Endothelial cell of umbilical vein (primary cell): ENCODE measurements around the gene ZNF597.

ENCODE experiments used
- CTCF ChIP-seq, 2 donors: IDR thresholded peaks; 1 replicate in 1 of 2; 2 replicates in 1 of 2; pipeline ENCODE4 v1.5.1; 2011; ENCODE audit warnings: low read length in 2 of 2, mild to moderate bottlenecking in 2 of 2, moderate library complexity in 2 of 2, control low read depth in 1 of 2, inconsistent platforms in 1 of 2, low read depth in 1 of 2; ENCODE audit not compliant: insufficient read depth in 1 of 2; ENCODE audit errors: extremely low read depth in 1 of 2
- EZH2 ChIP-seq: IDR thresholded peaks from 2 replicates; pipeline ENCODE4 v1.6.1; 2012; ENCODE audit warnings: borderline replicate concordance, low read depth, mild to moderate bottlenecking, moderate library complexity, low read length, inconsistent platforms; ENCODE audit not compliant: severe bottlenecking
- GATA2 ChIP-seq: IDR thresholded peaks from 2 replicates; pipeline ENCODE4 v1.7.0; 2011; ENCODE audit warnings: low read depth, mild to moderate bottlenecking, moderate library complexity, mixed read lengths, low read length; ENCODE audit not compliant: insufficient read length, insufficient read depth
- JUN ChIP-seq: IDR thresholded peaks from 2 replicates; pipeline ENCODE4 v1.6.1; 2011; ENCODE audit warnings: borderline replicate concordance, low read depth; ENCODE audit not compliant: insufficient read length, insufficient read depth
- MAX ChIP-seq: IDR thresholded peaks from 2 replicates; pipeline ENCODE4 v1.6.1; 2011; ENCODE audit not compliant: insufficient read depth, insufficient read length
- MYC ChIP-seq: IDR thresholded peaks from one replicate; pipeline ENCODE4 v1.6.1; 2011; ENCODE audit warnings: mild to moderate bottlenecking, low read depth, low read length
- POLR2A ChIP-seq: IDR thresholded peaks from 2 replicates; pipeline ENCODE4 v1.6.1; 2012; ENCODE audit warnings: low read depth, mild to moderate bottlenecking, control low read depth, low read length
- POLR2AphosphoS5 ChIP-seq: IDR thresholded peaks from 2 replicates; pipeline ENCODE4 v1.6.1; 2012; ENCODE audit warnings: low read depth, mild to moderate bottlenecking, control low read depth, low read length, moderate library complexity; ENCODE audit not compliant: insufficient read depth

DNA sequence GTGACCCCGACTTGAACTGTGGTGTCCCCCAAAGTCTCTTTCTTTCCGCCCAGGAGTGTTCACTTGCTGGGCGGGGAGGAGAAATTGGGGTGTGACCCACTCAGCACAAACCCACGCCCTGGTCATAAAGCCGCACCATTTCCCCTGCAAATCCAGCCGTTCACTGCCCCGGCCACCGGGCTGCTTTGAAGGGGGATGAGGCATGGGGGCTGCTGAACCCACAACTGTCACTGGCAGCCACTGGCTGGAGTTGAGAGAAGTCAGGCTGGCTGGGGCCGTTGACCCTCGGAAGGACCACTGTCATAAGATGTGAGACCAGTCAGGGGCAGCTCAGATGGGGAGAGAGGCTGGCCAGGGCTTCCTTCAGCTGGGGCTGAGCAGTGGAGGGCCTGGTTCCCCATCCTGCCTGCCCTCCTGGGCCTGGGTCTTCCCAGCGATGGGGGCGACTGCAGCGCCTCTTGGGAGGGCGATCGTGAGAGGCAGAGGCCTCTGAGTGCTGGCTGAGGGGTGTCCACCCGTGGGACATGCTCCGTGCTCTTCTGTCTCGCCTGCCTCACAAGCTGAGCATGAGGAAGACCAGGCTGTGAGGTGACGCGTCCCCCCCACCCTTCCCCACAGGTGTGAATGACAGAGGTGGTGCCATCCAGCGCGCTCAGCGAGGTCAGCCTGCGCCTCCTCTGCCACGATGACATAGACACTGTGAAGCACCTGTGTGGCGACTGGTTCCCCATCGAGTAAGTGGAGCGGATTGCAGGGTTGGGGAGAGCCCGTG is 32.5 kb upstream of the ZNF597 start:
- TF ChIP-seq EZH2 (no peak), JUN (no peak), CTCF (IDR thresholded peaks at IDR 0.05; ENCODE audit: extremely low read depth in 1 of 2, insufficient read depth in 1 of 2, low read depth in 1 of 2, low read length in 2 of 2) (no peak), POLR2AphosphoS5 (no peak), MAX (no peak), POLR2A (no peak), MYC (no peak), GATA2 (no peak)
